ENCODE results near the gene PRMT1. TPM values are rescaled to one million over a fixed set of nuclear protein-coding genes. Genes with fewer than 3 reads are reported as not detected.
A peak's percentile ranks its signal among the peaks of the same experiment; 100 is the strongest.

PRMT1 gene
- total and polyA plus RNA-seq, 2 of the 13 experiments (the other 11 are each of a cell fraction or from before 2014, with no cell fraction given) = 324 to 374 TPM

DNA sequence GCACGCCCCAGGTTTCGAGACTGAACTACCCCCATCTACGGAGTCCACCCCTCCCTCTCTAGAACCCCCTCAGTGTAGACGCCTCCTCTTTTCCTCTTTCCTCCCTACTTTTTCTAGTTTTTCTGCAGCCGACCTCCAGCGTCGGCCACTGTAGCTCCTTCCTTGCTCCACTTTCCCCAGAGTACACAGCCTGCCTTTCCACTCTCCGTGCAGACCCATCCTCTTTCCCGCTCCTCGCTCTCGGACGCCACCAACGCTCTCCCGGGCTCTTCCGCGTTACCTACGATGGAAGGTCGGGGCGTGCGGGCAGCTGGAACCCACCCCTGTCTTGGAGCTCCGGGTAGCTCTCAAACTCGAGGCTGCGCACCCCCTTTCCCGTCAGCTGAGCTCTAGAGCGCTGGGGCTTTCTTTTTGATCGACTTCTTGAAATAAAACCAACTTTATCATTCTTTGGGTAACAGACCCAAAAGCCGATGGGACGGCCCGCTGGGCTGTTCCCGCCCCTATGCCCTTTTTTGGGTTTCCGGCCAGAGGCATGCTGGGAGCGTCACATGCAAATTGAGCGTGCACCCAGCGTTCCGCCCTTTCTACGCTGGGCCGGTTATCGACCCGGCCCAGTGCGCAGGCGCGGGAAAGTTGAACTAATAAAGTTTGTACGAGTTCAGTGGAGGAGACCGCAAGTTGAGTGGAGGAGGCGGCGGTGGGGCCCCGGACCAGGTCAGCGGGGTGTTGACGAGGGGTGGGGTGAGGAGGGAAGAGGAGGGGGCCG, 11.5 kb upstream of the PRMT1 start, which contains the start of the genes BCL2L12 and IRF3 (continued):
- TF ChIP-seq ZNF121 (CRISPR knock-in tag; IDR thresholded peaks at IDR 0.05) (no peak), ZNF580 (CRISPR knock-in tag; IDR thresholded peaks at IDR 0.05; ENCODE audit: borderline replicate concordance, low read depth) (peak; percentile 48; the same call in 1 of the 2 replicates), RELA (CRISPR knock-in tag; IDR thresholded peaks at IDR 0.05) (no peak), ZNF550 (CRISPR knock-in tag; IDR thresholded peaks at IDR 0.05; ENCODE audit: borderline replicate concordance) (no peak), MED8 (CRISPR knock-in tag; IDR thresholded peaks at IDR 0.05; ENCODE audit: insufficient replicate concordance) (no peak), RNF2 (conservative IDR thresholded peaks at IDR 0.05; ENCODE audit: low read depth) (no peak), RXRB (CRISPR knock-in tag; IDR thresholded peaks at IDR 0.05; ENCODE audit: borderline replicate concordance) (peak; percentile 29; the same call in 1 of the 2 replicates), ZNF24 (IDR thresholded peaks at IDR 0.05) (no peak), ZNF335 (CRISPR knock-in tag; IDR thresholded peaks at IDR 0.05) (no peak), MAF1 (CRISPR knock-in tag; IDR thresholded peaks at IDR 0.05; ENCODE audit: borderline replicate concordance) (no peak), YY1 (IDR thresholded peaks at IDR 0.05; ENCODE audit: insufficient read depth, insufficient replicate concordance, low read depth, low read length) (peak; percentile 11), NFYB (CRISPR knock-in tag; IDR thresholded peaks at IDR 0.05) (no peak; the same call in 1 of the 2 replicates), U2AF2 (IDR thresholded peaks at IDR 0.05; ENCODE audit: low read depth, low read length) (no peak), BCL6 (CRISPR knock-in tag; IDR thresholded peaks at IDR 0.05) (no peak), KDM1A (CRISPR knock-in tag; IDR thresholded peaks at IDR 0.05) (no peak), ZNF530 (CRISPR knock-in tag; IDR thresholded peaks at IDR 0.05; ENCODE audit: low read depth) (no peak), MAFF (IDR thresholded peaks at IDR 0.05; ENCODE audit: low read depth, low read length) (no peak), ZNF136 (CRISPR knock-in tag; IDR thresholded peaks at IDR 0.05; ENCODE audit: low read depth) (no peak; the same call in 1 of the 2 replicates), NFYC (CRISPR knock-in tag; IDR thresholded peaks at IDR 0.05) (no peak), ZNF317 (CRISPR knock-in tag; IDR thresholded peaks at IDR 0.05) (0 out of 2 replicates have a peak, but pooled peaks have one; percentile 33), ZNF512 (CRISPR knock-in tag; IDR thresholded peaks at IDR 0.05) (no peak)
- TF ChIP-seq, protein P1, sequence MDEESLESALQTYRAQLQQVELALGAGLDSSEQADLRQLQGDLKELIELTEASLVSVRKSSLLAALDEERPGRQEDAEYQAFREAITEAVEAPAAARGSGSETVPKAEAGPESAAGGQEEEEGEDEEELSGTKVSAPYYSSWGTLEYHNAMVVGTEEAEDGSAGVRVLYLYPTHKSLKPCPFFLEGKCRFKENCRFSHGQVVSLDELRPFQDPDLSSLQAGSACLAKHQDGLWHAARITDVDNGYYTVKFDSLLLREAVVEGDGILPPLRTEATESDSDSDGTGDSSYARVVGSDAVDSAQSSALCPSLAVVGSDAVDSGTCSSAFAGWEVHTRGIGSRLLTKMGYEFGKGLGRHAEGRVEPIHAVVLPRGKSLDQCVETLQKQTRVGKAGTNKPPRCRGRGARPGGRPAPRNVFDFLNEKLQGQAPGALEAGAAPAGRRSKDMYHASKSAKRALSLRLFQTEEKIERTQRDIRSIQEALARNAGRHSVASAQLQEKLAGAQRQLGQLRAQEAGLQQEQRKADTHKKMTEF (CRISPR knock-in tag; IDR thresholded peaks at IDR 0.05) = peak; percentile 38; the same call in 1 of the 2 replicates
- TF ChIP-seq, protein P2, sequence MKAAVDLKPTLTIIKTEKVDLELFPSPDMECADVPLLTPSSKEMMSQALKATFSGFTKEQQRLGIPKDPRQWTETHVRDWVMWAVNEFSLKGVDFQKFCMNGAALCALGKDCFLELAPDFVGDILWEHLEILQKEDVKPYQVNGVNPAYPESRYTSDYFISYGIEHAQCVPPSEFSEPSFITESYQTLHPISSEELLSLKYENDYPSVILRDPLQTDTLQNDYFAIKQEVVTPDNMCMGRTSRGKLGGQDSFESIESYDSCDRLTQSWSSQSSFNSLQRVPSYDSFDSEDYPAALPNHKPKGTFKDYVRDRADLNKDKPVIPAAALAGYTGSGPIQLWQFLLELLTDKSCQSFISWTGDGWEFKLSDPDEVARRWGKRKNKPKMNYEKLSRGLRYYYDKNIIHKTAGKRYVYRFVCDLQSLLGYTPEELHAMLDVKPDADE (CRISPR knock-in tag; IDR thresholded peaks at IDR 0.05) = no peak
- TF ChIP-seq, protein P3, sequence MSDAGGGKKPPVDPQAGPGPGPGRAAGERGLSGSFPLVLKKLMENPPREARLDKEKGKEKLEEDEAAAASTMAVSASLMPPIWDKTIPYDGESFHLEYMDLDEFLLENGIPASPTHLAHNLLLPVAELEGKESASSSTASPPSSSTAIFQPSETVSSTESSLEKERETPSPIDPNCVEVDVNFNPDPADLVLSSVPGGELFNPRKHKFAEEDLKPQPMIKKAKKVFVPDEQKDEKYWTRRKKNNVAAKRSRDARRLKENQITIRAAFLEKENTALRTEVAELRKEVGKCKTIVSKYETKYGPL (CRISPR knock-in tag; IDR thresholded peaks at IDR 0.05) = no peak
- TF ChIP-seq, protein P4, sequence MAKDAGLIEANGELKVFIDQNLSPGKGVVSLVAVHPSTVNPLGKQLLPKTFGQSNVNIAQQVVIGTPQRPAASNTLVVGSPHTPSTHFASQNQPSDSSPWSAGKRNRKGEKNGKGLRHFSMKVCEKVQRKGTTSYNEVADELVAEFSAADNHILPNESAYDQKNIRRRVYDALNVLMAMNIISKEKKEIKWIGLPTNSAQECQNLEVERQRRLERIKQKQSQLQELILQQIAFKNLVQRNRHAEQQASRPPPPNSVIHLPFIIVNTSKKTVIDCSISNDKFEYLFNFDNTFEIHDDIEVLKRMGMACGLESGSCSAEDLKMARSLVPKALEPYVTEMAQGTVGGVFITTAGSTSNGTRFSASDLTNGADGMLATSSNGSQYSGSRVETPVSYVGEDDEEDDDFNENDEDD (CRISPR knock-in tag; IDR thresholded peaks at IDR 0.05; ENCODE audit: borderline replicate concordance) = peak; percentile 90

All from HepG2 (cell line).